Thymus (tissue), 11 donors: ENCODE data around the gene SLX4IP. TPM values are rescaled to one million over a fixed set of nuclear protein-coding genes. Genes with fewer than 3 reads are reported as not detected.

Source experiments
- DNase-seq, 9 donors: peaks; one replicate each; pipeline ENCODE4 v3.0.0-alpha.2; 2013; ENCODE audit warnings: low spot score in 9 of 9, low read depth in 6 of 9, missing footprints in 1 of 9
- H3K27ac ChIP-seq, 2 donors: one replicate each; pipeline ENCODE4 v1.5.1; 2013; ENCODE audit warnings: control low read depth in 1 of 2, low read depth in 1 of 2, low read length in 1 of 2, mild to moderate bottlenecking in 1 of 2, moderate library complexity in 1 of 2
- H3K27me3 ChIP-seq, 2 donors: one replicate each; pipeline ENCODE4 v1.5.1; 2013; ENCODE audit warnings: low read length in 1 of 2; ENCODE audit not compliant: control insufficient read depth in 2 of 2, insufficient read depth in 1 of 2
- H3K36me3 ChIP-seq, 2 donors: one replicate each; pipeline ENCODE4 v1.5.1; 2013; ENCODE audit warnings: low read length in 1 of 2, mild to moderate bottlenecking in 1 of 2, moderate library complexity in 1 of 2; ENCODE audit not compliant: control insufficient read depth in 2 of 2, insufficient read depth in 2 of 2
- H3K4me1 ChIP-seq, 2 donors: one replicate each; pipeline ENCODE4 v1.5.1; 2013; ENCODE audit warnings: low read length in 2 of 2; ENCODE audit not compliant: control insufficient read depth in 2 of 2, insufficient read depth in 2 of 2
- H3K4me3 ChIP-seq, 2 donors: one replicate each; pipeline ENCODE4 v1.5.1; 2013; ENCODE audit warnings: low read length in 2 of 2, control low read depth in 1 of 2, mild to moderate bottlenecking in 1 of 2
- H3K9me3 ChIP-seq, 2 donors: one replicate each; pipeline ENCODE4 v1.5.1; 2013; ENCODE audit warnings: low read length in 1 of 2, mild to moderate bottlenecking in 1 of 2; ENCODE audit not compliant: control insufficient read depth in 2 of 2, insufficient read depth in 1 of 2
- WGBS: extraction: QIAGEN DNeasy Blood & Tissue Kit; methylation state at CpG from one replicate; pipeline ENCODE4 v1.1.7; 2013; 5-methylcytosine and 5-hydroxymethylcytosine counted together
- polyA plus RNA-seq: library from polyadenylated mRNA; stranded (reverse); fragments of 200-250 nt; gene quantifications from one replicate; pipeline ENCODE4 v1.2.3, GENCODE V29; 2013
- total RNA-seq: library from RNA; stranded (reverse); fragments of 120-200 nt; gene quantifications from one replicate; pipeline ENCODE4 v1.2.4, GENCODE V29; 2013
- donor health status: healthy.

The SLX4IP gene
- total and polyA plus RNA-seq, 2 donors = 5.1 to 7.4 TPM

GRCh38 chr20:10478205-10478604, 43.1 kb downstream of the SLX4IP start:
- H3K4me3 ChIP-seq = no peak overlapping the region
- H3K9me3 ChIP-seq = no peaks in the 10 kb centered on the region
- H3K27me3 ChIP-seq = no peaks in the 10 kb centered on the region
- 95% methylated on average over 1 of the region's 1 CpG for WGBS
- peaks cover 0 to 10% of the 10 kb centered on the region in 2 donors for H3K4me1 ChIP-seq
- no peak for DNase-seq
- H3K27ac ChIP-seq = no peak overlapping the region
- no peaks in the 10 kb centered on the region for H3K36me3 ChIP-seq

GRCh38 chr20:10478930-10479329, 43.8 kb downstream of the SLX4IP start:
- H3K9me3 ChIP-seq = no peaks in the 10 kb centered on the region
- 98% methylated on average over 4 of the region's 4 CpGs for WGBS
- DNase-seq = no peak
- peaks cover 0 to 10% of the 10 kb centered on the region in 2 donors for H3K4me1 ChIP-seq
- H3K27ac ChIP-seq = no peak overlapping the region
- no peaks in the 10 kb centered on the region for H3K36me3 ChIP-seq
- no peaks in the 10 kb centered on the region for H3K27me3 ChIP-seq
- H3K4me3 ChIP-seq = no peak overlapping the region

GRCh38 chr20:10481676-10482075, 46.6 kb downstream of the SLX4IP start:
- H3K27ac ChIP-seq = no peak overlapping the region
- WGBS = 90% methylated on average over 5 of the region's 5 CpGs
- no peaks in the 10 kb centered on the region for H3K27me3 ChIP-seq
- no peaks in the 10 kb centered on the region for H3K36me3 ChIP-seq
- no peaks in the 10 kb centered on the region for H3K9me3 ChIP-seq
- no peak for DNase-seq
- no peaks in the 10 kb centered on the region for H3K4me1 ChIP-seq
- H3K4me3 ChIP-seq = no peak overlapping the region

GRCh38 chr20:10483691-10484090, 48.6 kb downstream of the SLX4IP start:
- H3K27me3 ChIP-seq = no peaks in the 10 kb centered on the region
- WGBS = 97% methylated on average over 2 of the region's 2 CpGs
- H3K4me3 ChIP-seq = no peak overlapping the region
- no peaks in the 10 kb centered on the region for H3K4me1 ChIP-seq
- H3K27ac ChIP-seq = no peak overlapping the region
- no peaks in the 10 kb centered on the region for H3K36me3 ChIP-seq
- H3K9me3 ChIP-seq = no peaks in the 10 kb centered on the region
- no peak for DNase-seq

- no peaks in the 10 kb centered on the region for H3K9me3 ChIP-seq
- no peak overlapping the region for H3K27ac ChIP-seq
- H3K4me1 ChIP-seq = peaks cover 0 to 3% of the 10 kb centered on the region in 2 donors
- H3K27me3 ChIP-seq = no peaks in the 10 kb centered on the region
- WGBS = 96% methylated on average over 7 of the region's 7 CpGs
- H3K36me3 ChIP-seq = no peaks in the 10 kb centered on the region
- no peak overlapping the region for H3K4me3 ChIP-seq
- no peak for DNase-seq
These were observed 52.3 kb downstream of the SLX4IP start for GRCh38 chr20:10487142-10488136.

- Histone ChIP-seq H3K27ac (no peak overlapping the region), H3K4me3 (no peak overlapping the region), H3K27me3 (no peaks in the 10 kb centered on the region), H3K36me3 (no peaks in the 10 kb centered on the region), H3K9me3 (no peaks in the 10 kb centered on the region), H3K4me1 (peaks cover 0 to 3% of the 10 kb centered on the region in 2 donors)
- DNase-seq = no peak
- WGBS = 86% methylated on average over 1 of the region's 1 CpG
These were observed 53.4 kb downstream of the SLX4IP start for GRCh38 chr20:10488534-10488933.

- no peak overlapping the region for H3K4me3 ChIP-seq
- peaks cover 0 to 3% of the 10 kb centered on the region in 2 donors for H3K4me1 ChIP-seq
- H3K27me3 ChIP-seq = no peaks in the 10 kb centered on the region
- DNase-seq = no peak
- H3K36me3 ChIP-seq = no peaks in the 10 kb centered on the region
- no peak overlapping the region for H3K27ac ChIP-seq
- 92% methylated on average over 1 of the region's 1 CpG for WGBS
- no peaks in the 10 kb centered on the region for H3K9me3 ChIP-seq
These were observed 54.7 kb downstream of the SLX4IP start for GRCh38 chr20:10489853-10490252.

- Histone ChIP-seq H3K9me3 (no peaks in the 10 kb centered on the region), H3K4me3 (no peak overlapping the region), H3K27ac (no peak overlapping the region), H3K36me3 (no peaks in the 10 kb centered on the region), H3K27me3 (no peaks in the 10 kb centered on the region), H3K4me1 (peaks cover 0 to 3% of the 10 kb centered on the region in 2 donors)
- WGBS = 96% methylated on average over 2 of the region's 2 CpGs
- no peak for DNase-seq
These were observed 55.2 kb downstream of the SLX4IP start for GRCh38 chr20:10490257-10490656.

GRCh38 chr20:10490706-10491105, 55.6 kb downstream of the SLX4IP start:
- no peaks in the 10 kb centered on the region for H3K36me3 ChIP-seq
- WGBS = 60% methylated on average over 1 of the region's 1 CpG
- H3K4me1 ChIP-seq = peaks cover 0 to 3% of the 10 kb centered on the region in 2 donors
- no peak for DNase-seq
- H3K4me3 ChIP-seq = no peak overlapping the region
- no peaks in the 10 kb centered on the region for H3K9me3 ChIP-seq
- no peaks in the 10 kb centered on the region for H3K27me3 ChIP-seq
- H3K27ac ChIP-seq = no peak overlapping the region
